ENCODE results near the gene PLA2G6.

PLA2G6 gene

DNA sequence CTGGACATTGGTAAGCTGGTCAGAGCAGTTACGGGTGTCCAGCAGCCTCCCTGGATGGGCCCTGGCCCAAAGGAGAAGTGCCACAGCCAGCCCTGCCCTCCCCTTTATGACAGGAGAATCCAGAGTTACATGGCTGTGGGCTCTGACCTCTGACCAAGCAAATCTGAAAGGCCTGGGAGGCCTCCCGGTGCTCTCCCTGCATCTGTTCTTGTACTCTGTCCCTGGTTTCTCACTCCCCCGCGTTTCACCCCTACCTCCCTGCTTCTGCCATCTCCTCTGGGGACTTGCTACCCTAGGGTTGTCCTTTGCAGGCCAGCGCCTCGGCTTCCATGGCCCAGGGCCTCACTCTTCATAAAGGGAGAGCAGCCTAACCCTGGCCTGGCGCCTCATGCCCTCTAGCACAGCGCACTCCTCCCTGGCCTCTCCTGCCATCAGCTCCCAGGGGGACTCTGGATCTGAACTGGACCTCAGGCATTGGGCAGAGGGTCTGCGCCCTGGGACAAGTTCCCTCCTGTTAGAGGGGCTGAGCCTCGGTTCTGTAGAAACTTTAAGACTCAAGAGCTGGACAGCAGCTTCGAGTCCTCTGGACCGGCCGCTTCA is 113.8 kb downstream of the PLA2G6 start:
- no peak for DNase-seq

DNA sequence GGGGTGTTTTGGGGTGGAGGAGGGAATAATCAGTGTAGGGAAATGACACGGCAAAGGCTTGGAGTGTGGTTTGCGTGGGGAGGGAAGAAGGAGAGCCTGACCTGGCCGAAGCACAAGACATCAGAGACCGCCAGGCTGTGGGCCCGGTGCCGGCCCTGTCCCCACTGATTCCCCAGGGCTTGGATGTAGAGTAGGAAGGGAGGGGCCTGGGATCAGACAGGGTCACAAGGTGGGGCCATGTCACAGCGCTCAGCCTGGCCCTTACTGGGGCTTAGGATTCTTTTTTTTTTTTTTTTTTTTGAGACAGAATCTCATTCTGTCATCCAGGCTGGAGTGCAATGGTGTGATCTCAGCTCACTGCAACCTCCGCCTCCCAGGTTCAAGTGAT is 114.6 kb downstream of the PLA2G6 start:
- no peak for DNase-seq

DNA sequence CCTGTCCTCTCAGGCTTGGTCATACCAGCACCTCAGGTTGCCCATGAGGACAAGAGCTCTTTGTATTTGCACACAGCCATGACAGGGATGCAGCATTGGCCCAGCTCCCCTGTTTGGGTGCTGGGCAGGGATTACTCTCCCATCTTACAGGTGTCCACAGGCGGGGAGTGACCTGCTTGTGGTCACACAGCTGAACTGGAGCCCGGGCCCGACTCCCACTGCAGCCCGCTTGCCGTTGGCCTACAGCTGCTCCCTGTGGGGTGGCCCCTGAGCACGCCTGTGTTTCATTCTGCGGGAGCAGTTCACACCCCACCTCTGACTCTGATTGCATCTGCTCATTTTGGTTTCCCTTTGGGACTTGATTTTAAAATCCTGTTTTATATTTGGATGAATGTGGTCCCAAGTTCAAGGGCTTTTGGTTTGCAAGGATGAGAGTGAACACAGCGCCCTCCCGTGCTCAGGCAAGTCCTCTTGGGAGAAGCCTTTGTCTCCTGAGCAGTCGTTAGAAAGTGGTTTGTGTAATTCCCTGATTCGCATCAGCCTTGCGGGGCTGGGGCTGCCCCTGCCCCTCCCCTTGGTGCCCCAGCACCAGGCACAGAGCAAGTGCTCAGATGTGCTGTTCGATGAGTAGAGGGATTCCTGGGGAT is 115.1 kb downstream of the PLA2G6 start:
- DNase-seq = no peak

DNA sequence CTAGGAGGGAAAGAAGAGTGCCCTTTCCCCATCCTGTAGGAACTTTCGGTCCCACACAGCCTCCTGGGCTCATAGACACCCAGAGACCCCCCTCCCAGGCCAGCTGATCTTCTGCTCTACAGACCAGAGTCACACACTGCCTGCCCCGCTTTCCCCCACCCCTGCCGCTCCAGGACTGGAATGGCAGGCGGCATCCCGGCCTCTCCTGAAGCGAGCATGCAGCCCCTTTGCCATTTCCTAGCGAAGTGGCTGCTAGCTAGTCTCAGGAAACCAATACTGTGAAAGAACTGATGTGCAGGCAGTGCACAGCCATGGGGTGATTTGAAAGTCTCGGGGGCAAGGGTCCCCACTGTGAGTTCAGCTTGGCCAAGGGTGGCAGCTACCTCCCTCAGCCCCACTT is 116.1 kb downstream of the PLA2G6 start:
- DNase-seq = no peak

DNA sequence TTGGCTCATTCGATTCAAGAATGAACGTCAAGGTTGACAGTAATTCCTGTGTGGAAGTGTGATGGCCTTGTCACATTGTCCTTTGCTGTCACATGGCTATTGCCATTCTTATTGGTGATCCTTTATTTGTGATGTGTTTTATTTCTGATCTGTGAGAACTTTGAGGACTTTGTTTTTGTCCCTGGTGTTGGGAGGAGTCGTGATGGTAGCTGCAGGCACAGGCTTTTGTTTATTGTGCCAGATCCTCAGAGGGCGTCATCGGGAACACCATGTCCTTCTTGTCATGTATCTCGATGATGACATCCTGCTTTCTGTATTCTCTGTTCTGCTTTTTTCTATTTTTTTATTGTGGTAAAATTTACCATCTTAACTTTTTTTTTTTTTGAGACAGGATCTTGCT is 118.8 kb downstream of the PLA2G6 start:
- no peak for DNase-seq
